SK-N-MC (cell line): Measurements from ENCODE around the gene TMEM250.
"Not testable (repeated sequence)": the region's sequence is repeated elsewhere in the genome, so short reads cannot be mapped to it uniquely, and the experiment has no call there.

ENCODE experiments used
- DNase-seq: peaks from one replicate; pipeline ENCODE4 v3.0.0-alpha.2; 2011; ENCODE audit warnings: low read depth, low spot score
- H3K27ac ChIP-seq: fragments of 200-600 bp; sonication (generic); 2 replicates; pipeline ENCODE4 v1.5.1; 2016; ENCODE audit warnings: mixed run types
- H3K36me3 ChIP-seq: fragments of 200-600 bp; sonication (generic); 2 replicates; pipeline ENCODE4 v1.6.1; 2017; ENCODE audit warnings: antibody characterized with exemption, low read length, mixed read lengths; ENCODE audit not compliant: insufficient read depth
- H3K4me3 ChIP-seq: fragments of 200-600 bp; sonication (generic); 2 replicates; pipeline ENCODE4 v1.5.1; 2016
- H3K9ac ChIP-seq: fragments of 200-600 bp; sonication (generic); 2 replicates; pipeline ENCODE4 v1.8.0; 2017; ENCODE audit warnings: mixed run types, mixed read lengths; ENCODE audit not compliant: insufficient read length
- H3K9me3 ChIP-seq: fragments of 200-600 bp; sonication (generic); 2 replicates; pipeline ENCODE4 v1.6.1; 2017; ENCODE audit warnings: low read depth, mild to moderate bottlenecking, antibody characterized with exemption, low read length, moderate library complexity, mixed read lengths
- EZH2 ChIP-seq: fragments of 200-600 bp; sonication (generic); IDR thresholded peaks from one replicate; pipeline ENCODE4 v1.6.1; 2017; ENCODE audit warnings: antibody characterized with exemption
- FOXP2 ChIP-seq: optimal IDR thresholded peaks from 2 replicates; pipeline ENCODE3; 2011; ENCODE audit warnings: mild to moderate bottlenecking, moderate library complexity; ENCODE audit not compliant: insufficient read depth; ENCODE audit errors: extremely low read length, control extremely low read depth
- POLR2AphosphoS5 ChIP-seq: IDR thresholded peaks from 2 replicates; pipeline ENCODE4 v1.6.1; 2012; ENCODE audit warnings: mild to moderate bottlenecking, low read depth, low read length, borderline replicate concordance

The TMEM250 gene

GRCh38 chr9:136104916-136105315 is 13.8 kb downstream of the TMEM250 start:
- no peak for DNase-seq
- H3K27ac ChIP-seq: no peak overlapping the region
- H3K9ac ChIP-seq: no peak overlapping the region
- no peaks in the 10 kb centered on the region for H3K9me3 ChIP-seq
- TF ChIP-seq EZH2: no peak
- TF ChIP-seq POLR2AphosphoS5: no peak
- TF ChIP-seq FOXP2: no peak
- no peaks in the 10 kb centered on the region for H3K36me3 ChIP-seq
- H3K4me3 ChIP-seq: no peak overlapping the region

DNA sequence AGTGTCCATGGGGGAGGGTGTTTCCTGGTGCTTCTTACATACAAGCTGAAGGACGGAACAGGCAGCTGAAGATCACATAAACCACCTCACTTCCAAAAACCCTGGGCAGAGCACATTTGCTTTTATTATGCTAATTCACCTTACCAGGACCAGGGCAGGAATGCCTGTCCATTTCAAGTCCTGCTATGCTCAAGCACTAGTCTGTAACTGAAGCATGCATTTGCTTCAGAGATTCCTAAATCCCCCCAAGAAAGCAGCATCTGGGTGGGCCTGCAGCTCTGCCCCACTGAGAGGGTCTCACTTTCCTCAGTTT is 14.2 kb downstream of the TMEM250 start:
- no peak for TF ChIP-seq FOXP2
- no peak for TF ChIP-seq POLR2AphosphoS5
- TF ChIP-seq EZH2: no peak

DNA sequence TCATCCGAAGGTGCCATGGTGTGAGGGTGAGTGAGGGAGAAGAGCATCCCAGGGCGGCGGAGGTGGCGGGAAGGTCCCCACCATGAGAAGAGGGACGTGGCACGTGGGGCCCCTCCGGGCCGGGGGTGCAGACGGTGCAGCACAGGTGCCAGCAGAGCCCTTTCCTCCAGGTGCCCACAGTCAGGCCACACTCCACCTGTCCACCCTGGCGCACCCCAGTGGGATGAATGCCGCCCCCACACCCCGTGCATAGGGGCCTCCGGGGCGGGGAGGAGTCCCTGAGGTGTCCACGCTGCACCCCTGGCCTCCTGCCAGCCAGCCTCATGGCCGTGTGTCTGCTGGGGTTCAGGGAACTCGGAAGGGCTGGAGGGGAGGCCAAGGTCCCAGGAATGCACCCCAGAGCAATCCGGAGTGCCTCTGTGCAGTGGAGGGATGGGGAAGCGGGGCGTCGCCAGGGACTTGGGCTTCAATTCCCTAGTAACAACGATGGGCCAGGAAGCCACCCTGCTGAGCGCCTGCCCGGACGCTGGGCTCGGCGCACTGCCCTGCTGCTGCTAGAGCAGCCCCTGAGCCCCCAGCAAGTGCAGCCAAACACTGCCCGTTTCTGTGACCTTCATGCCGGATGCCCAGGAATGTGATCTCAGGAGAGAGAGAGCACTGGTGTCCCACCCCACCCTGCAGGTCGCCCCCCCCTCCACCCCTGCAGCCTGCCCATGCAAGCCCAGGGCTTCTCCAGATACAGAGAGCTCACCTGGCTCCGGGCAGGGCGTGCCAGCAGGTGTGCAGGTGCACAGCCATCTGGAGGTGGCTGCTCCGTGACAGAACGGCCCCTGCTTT is 14.8 kb downstream of the TMEM250 start:
- Histone ChIP-seq H3K27ac (no peak overlapping the region), H3K4me3 (no peak overlapping the region), H3K9me3 (no peaks in the 10 kb centered on the region), H3K36me3 (no peaks in the 10 kb centered on the region), H3K9ac (no peak overlapping the region)
- DNase-seq: no peak
- TF ChIP-seq EZH2: no peak
- TF ChIP-seq FOXP2: no peak

More for the DNA sequence above, 14.2 kb downstream of the TMEM250 start:
- H3K9me3 ChIP-seq: no peaks in the 10 kb centered on the region
- no peak overlapping the region for H3K27ac ChIP-seq
- no peak overlapping the region for H3K4me3 ChIP-seq
- H3K9ac ChIP-seq: no peak overlapping the region
- DNase-seq: no peak
- no peaks in the 10 kb centered on the region for H3K36me3 ChIP-seq

- H3K9ac ChIP-seq, H3K4me3 ChIP-seq, H3K9me3 ChIP-seq, H3K27ac ChIP-seq, DNase-seq, H3K36me3 ChIP-seq: not testable (repeated sequence)
Measured at GRCh38 chr9:136101615-136102074, 17.0 kb downstream of the TMEM250 start.

GRCh38 chr9:136100700-136101614 is 17.7 kb downstream of the TMEM250 start:
- Histone ChIP-seq H3K9me3 (no peaks in the 10 kb centered on the region), H3K36me3 (no peaks in the 10 kb centered on the region), H3K4me3 (no peak overlapping the region), H3K9ac (no peak overlapping the region), H3K27ac (no peak overlapping the region)
- DNase-seq: no peak
- TF ChIP-seq FOXP2: no peak
- no peak for TF ChIP-seq EZH2
- TF ChIP-seq POLR2AphosphoS5: no peak

DNA sequence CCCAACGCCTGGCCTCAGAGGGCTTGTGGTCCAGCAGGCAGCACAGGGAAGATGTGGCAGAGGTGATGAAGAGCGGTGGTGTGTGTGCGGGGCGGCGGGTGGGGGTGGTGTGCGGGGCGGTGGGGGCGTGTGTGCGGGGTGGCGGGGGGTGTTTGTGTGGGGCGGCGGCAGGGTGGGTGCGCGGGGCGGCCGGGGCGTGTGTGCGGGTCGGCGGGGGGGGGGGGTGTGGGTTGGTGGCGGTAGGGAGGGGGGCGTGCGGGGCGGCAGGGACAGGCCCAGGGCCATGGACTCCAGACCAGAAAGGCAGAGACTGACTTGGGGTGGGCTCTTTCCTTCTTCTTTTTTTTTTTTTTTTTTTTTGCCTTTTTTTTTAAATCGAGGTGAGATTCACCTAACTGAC is 19.1 kb downstream of the TMEM250 start:
- Histone ChIP-seq H3K9ac (no peak overlapping the region), H3K9me3 (no peaks in the 10 kb centered on the region), H3K36me3 (no peaks in the 10 kb centered on the region), H3K27ac (no peak overlapping the region), H3K4me3 (no peak overlapping the region)
- TF ChIP-seq POLR2AphosphoS5 (no peak), EZH2 (no peak), FOXP2 (no peak)
- DNase-seq: no peak

DNA sequence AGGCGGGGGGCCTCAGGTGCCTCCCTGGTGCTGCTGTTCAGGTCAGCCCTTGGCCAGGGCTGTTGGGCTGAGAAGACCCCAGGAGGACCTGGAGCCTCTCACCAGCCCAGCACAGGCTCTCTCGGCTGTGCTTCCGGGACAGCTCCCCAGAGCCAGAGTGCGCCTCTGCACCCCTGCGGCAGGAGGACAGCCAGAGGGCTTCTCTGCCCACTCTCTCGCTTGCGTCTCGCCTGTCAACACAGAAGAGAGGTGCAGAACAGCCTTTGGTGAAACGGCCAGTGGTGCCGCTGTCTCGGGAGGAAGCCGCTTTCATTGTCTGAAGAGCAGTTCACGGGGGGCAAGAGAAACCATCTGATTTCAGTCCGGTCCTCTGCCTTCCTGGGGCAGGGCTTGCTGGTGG is 19.8 kb downstream of the TMEM250 start:
- no peak for DNase-seq
- Histone ChIP-seq H3K4me3 (no peak overlapping the region), H3K9ac (no peak overlapping the region)

DNA sequence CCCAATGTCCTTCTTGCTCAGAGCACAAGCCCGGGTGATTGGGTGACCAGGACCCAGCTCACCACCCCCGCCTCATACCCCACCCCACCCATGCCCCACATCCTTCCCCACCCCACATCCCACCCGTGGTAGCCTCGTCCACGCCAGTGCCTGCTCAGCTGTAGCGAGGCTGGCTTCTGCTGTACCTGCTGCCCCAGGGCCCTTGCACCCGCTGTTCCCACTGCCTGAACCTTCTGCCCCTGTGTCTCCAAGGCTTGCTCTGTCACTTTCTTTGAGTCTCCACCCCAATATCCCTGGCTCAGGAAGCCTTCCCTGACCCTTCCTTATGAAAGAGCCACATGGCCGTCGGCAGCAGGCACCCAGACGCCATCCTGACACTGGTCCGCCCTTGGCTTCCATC is 20.5 kb downstream of the TMEM250 start:
- no peak for DNase-seq
- TF ChIP-seq FOXP2: no peak
- TF ChIP-seq EZH2: no peak
- TF ChIP-seq POLR2AphosphoS5: no peak
- Histone ChIP-seq H3K9me3 (no peaks in the 10 kb centered on the region), H3K9ac (no peak overlapping the region), H3K4me3 (no peak overlapping the region), H3K36me3 (no peaks in the 10 kb centered on the region), H3K27ac (no peak overlapping the region)

More for the DNA sequence above, 19.8 kb downstream of the TMEM250 start:
- 0 out of 2 replicates have a peak overlapping the region, but pooled peaks have one; percentile 16 for H3K27ac ChIP-seq
- TF ChIP-seq FOXP2: no peak
- no peak for TF ChIP-seq POLR2AphosphoS5
- no peak for TF ChIP-seq EZH2
- no peaks in the 10 kb centered on the region for H3K36me3 ChIP-seq
- H3K9me3 ChIP-seq: no peaks in the 10 kb centered on the region
